Measurements from ENCODE around the gene MAGEB4. TPM values are rescaled to one million over a fixed set of nuclear protein-coding genes. Genes with fewer than 3 reads are reported as not detected.
A peak's percentile ranks its signal among the peaks of the same experiment; 100 is the strongest.

The MAGEB4 gene
- total RNA-seq, 1 donor from 2014 or later, result not detected

DNA sequence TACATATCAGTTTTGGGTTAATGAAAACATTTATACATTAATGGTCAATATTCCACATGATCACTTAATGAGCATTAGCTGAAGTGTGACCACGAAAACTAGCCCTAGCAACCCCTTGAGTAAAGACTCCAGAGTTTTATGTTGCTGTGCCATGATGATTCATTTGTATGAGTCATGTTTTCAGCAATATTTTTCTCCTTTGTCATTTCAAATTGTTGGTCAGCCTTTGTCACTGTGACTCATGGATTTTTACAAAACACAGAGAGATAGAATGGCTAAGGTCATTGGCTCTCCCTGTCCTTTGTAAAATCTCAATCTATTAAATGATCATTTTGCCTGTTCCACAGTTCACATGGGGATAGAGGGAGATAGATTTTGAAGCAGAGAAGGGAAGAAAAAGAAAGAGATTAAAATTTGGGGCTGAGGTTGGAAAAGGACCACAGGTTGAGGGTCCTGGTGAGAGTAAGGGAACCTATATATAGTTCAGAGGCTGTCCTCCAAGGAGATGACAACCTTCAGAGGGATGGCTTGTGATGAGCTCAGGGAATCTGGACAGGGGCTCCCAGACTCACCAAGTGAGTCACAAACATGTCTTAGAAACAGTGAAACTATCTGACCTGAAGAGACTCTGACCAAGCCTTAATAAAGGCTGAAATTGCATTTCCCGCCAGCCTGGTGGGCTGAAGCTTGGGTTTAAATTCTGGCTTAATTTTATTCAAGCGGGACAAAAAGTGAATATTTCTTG, 41.8 kb downstream of the MAGEB4 start:
- DNase-seq (ENCODE audit: low spot score), result peak; percentile 13

Other genes with a start within 250 kb of the MAGEB4 start
- gene MAGEB2, start 26.4 kb upstream of the MAGEB4 start, total RNA-seq (ENCODE audit: insufficient read depth, low replicate concordance), result not detected
- not detected for gene MAGEB3, start 11.3 kb upstream of the MAGEB4 start, total RNA-seq (ENCODE audit: insufficient read depth, low replicate concordance)
- gene MAGEB1, start 5.1 kb downstream of the MAGEB4 start, total RNA-seq (ENCODE audit: insufficient read depth, low replicate concordance), result 0.96 TPM
- not detected for gene NR0B1, start 67.4 kb downstream of the MAGEB4 start, total RNA-seq (ENCODE audit: insufficient read depth, low replicate concordance)

All from umbilical cord (tissue), 2 donors.